HT1080 (cell line): Measurements from ENCODE around the gene ZNF648. TPM values are rescaled to one million over a fixed set of nuclear protein-coding genes. Genes with fewer than 3 reads are reported as not detected.
"Not testable (repeated sequence)": the region's sequence is repeated elsewhere in the genome, so short reads cannot be mapped to it uniquely, and the experiment has no call there.

Experiments used
- DNase-seq: peaks from one replicate; pipeline ENCODE4 v3.0.0-alpha.2; 2015; ENCODE audit warnings: low read depth
- total RNA-seq: library from RNA; depleted of rRNA; stranded (reverse); fragments of >200 nt; shearing (Covaris generic); gene quantifications from 2 replicates; pipeline ENCODE4 v1.2.3, GENCODE V29; 2014

ZNF648 gene
- total RNA-seq, 1 experiment from 2014 or later: 0.34 TPM

DNA sequence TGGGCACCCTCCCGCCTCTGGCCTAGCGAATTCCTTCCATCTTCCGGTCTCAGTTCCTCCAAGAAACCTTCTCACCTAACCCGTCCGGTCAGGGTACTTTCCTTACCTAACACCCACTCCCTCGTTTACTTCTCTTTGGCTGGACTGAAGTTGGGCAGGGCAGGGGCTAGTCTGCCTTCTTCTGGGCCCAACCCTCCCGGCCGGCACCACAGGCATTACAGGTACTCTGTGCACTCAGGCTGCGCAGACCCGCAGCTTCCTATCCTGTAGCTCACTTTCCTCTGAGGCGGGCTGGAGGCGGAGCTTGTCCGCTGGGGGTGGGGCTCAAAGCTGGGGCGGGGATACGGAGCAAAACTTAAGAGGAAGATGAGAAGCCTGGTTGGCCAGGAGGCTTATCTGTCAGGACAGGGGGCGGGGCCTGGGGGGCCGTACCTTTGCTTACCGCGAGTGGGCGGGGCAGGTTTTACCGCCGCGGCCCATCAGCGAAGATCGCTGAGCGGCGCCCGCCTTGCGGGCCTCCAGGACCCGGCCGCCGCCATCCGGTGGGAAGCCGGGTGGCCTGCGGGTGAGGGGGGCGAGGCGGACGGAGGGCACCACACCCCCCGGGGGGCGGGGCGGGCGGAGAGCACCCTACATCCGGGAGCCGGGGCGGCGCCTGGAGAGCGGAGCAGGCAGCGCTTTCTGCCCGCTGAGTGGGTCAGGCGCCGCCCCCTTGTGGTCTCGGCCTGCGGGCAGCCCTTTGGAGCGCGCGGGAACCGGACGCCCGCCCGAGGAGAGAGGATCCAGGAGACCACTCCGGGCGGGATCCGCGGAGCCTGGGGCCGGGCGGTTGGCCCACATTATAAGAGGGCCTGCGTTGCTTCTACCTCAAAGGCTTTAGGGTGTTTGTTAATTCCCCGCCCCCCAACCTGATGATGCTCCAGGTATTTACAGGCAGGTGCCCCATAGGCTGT lies 31.9 kb downstream of the ZNF648 start:
- DNase-seq: peak; percentile 86

DNA sequence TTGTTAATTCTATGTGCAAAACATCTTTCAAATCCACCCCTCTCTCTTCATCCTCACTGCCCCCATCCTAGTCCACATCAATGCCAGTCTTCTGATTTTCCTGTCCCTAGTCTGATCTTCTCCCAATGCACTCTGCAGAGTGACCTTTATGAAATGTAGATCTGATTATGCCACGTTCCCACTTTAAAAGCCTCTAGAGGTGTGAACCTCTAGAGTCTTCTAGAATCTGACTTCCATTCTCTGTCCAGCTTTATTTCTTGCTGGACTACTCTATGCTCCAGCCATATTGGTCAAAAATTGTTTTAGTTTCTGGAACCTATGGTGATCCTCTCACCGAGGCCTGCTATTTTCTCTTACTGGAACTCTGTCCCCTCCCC lies 32.5 kb downstream of the ZNF648 start:
- DNase-seq: no peak

DNA sequence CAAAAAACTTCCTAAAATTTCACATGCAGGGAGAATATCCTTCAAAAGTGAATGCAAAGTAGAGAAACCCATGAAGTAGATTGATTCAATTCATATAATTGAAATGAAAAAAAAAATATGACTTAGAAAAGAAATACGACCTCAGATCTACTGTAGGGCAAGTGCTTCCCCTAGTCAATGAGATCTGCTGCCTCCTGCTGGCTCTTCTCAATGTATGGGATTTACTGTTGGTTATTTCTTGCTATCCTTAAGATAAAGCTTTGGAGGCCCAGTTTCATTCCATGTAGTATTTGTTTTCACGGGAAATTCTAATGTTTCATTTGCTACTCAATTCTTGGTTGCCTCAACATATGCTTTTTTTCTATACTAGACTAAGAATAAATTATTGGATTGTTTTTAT lies 46.2 kb downstream of the ZNF648 start:
- no peak for DNase-seq

DNA sequence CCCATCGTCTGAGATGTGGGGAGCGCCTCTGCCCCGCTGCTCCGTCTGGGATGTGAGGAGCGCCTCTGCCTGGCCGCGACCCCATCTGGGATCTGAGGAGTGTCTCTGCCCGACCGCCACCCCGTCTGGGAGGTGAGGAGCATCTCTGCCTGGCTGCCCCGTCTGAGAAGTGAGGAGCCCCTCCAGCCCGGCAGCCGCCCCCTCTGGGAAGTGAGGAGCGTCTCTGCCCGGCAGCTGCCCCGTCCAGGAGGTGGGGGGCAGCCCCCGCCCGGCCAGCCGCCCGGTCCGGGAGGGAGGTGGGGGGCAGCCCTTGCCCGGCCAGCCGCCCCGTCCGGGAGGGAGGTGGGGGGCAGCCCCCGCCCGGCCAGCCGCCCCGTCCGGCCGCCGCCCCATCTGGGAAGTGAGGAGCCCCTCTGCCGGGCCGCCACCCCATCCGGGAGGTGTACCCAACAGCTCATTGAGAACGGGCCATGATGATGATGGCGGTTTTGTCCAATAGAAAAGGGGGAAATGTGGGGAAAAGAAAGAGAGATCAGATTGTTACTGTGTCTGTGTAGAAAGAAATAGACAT lies 50.6 kb downstream of the ZNF648 start:
- DNase-seq: not testable (repeated sequence)

DNA sequence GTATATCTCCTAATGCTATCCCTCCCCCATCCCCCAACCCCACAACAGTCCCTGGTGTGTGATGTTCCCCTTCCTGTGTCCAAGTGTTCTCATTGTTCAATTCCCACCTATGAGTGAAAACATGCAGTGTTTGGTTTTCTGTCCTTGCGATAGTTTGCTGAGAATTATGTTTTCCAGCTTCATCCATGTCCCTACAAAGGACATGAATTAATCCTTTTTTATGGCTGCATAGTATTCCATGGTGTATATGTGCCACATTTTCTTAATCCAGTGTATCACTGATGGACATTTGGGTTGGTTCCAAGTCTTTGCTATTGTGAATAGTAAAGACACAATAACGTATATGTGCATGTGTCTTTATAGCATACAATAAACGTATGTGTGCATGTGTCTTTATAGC lies 56.1 kb downstream of the ZNF648 start:
- DNase-seq: not testable (repeated sequence)

DNA sequence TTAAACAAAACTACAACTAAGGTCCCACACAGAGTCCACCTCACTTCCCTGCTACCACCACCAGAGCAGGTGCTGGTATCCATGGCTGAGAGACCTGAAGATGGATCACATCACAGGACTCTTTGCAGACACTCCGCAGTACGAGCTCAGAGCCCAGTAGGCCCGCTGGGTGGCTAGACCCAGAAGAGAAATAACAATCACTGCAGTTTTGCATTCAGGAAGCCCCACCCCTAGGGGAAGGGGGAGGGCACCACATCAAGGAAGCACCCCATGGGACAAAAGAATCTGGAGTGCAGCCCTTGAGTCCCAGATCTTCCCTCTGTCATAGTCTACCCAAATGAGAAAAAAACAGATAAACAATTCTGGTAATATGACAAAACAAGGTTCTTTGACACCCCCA lies 56.9 kb downstream of the ZNF648 start:
- no peak for DNase-seq
